GM19395 (cell line): ENCODE measurements around the gene DAZAP1.
"Not testable (repeated sequence)": the region's sequence is repeated elsewhere in the genome, so short reads cannot be mapped to it uniquely, and the experiment has no call there.

Source experiments
- ATAC-seq: cut with Tn5 transposase; IDR thresholded peaks from one replicate; pipeline ENCODE4 v1.9.1; 2021; ENCODE audit warnings: mild to moderate bottlenecking, moderate library complexity; ENCODE audit not compliant: unreplicated experiment

Gene DAZAP1

GRCh38 chr19:1409204-1410005 lies 2.0 kb downstream of the DAZAP1 start:
- ATAC-seq: no peak

GRCh38 chr19:1410136-1410786 lies 2.9 kb downstream of the DAZAP1 start:
- no peak for ATAC-seq

GRCh38 chr19:1410789-1411188 lies 3.4 kb downstream of the DAZAP1 start:
- ATAC-seq: no peak

- ATAC-seq: no peak
Observed at GRCh38 chr19:1411255-1412191, 4.1 kb downstream of the DAZAP1 start.

GRCh38 chr19:1412323-1412923 lies 5.0 kb downstream of the DAZAP1 start:
- ATAC-seq: no peak

GRCh38 chr19:1412995-1413800 lies 5.8 kb downstream of the DAZAP1 start:
- no peak for ATAC-seq

GRCh38 chr19:1416014-1416841 lies 8.8 kb downstream of the DAZAP1 start:
- no peak for ATAC-seq

- no peak for ATAC-seq
Observed at GRCh38 chr19:1417145-1417544, 9.8 kb downstream of the DAZAP1 start.

GRCh38 chr19:1417681-1418495 lies 10.5 kb downstream of the DAZAP1 start:
- no peak for ATAC-seq

- no peak for ATAC-seq
Observed at GRCh38 chr19:1418496-1418775, 11.1 kb downstream of the DAZAP1 start.

GRCh38 chr19:1418951-1419738 lies 11.8 kb downstream of the DAZAP1 start:
- ATAC-seq: no peak

- not testable (repeated sequence) for ATAC-seq
Observed at GRCh38 chr19:1420085-1420484, 12.7 kb downstream of the DAZAP1 start.

- no peak for ATAC-seq
Observed at GRCh38 chr19:1420590-1420989, 13.2 kb downstream of the DAZAP1 start.

GRCh38 chr19:1421218-1421957 lies 14.0 kb downstream of the DAZAP1 start:
- no peak for ATAC-seq

- ATAC-seq: no peak
Observed at GRCh38 chr19:1421958-1422305, 14.5 kb downstream of the DAZAP1 start.

GRCh38 chr19:1422360-1422759 lies 15.0 kb downstream of the DAZAP1 start:
- ATAC-seq: no peak

- no peak for ATAC-seq
Observed at GRCh38 chr19:1422943-1423342, 15.6 kb downstream of the DAZAP1 start.
